ENCODE data around the gene COBLL1. TPM values are rescaled to one million over a fixed set of nuclear protein-coding genes. Genes with fewer than 3 reads are reported as not detected.

COBLL1 gene
- total and polyA plus RNA-seq, 4 donors = 16.3 to 114 (median 36.4) TPM

GRCh38 chr2:164722616-164723338 lies 118.8 kb downstream of the COBLL1 start:
- H3K27me3 ChIP-seq (ENCODE audit: control insufficient read depth in 4 of 4, insufficient read depth in 4 of 4, low read length in 3 of 4) = no peaks in the 10 kb centered on the region
- H3K9ac ChIP-seq (ENCODE audit: low read depth in 1 of 2, low read length in 2 of 2) = no peak overlapping the region
- DNase-seq (ENCODE audit: low spot score) = no peak
- peaks cover 1 to 20% (median 5%) of the 10 kb centered on the region in 4 donors for H3K36me3 ChIP-seq (ENCODE audit: control insufficient read depth in 4 of 4, insufficient read depth in 3 of 4, low read depth in 1 of 4, low read length in 3 of 4)
- no peaks in the 10 kb centered on the region for H3K9me3 ChIP-seq (ENCODE audit: control insufficient read depth in 4 of 4, low read length in 3 of 4)
- no peak overlapping the region for H3K4me3 ChIP-seq (ENCODE audit: low read depth in 1 of 3, low read length in 3 of 3)
- H3K4me1 ChIP-seq (ENCODE audit: control insufficient read depth in 4 of 4, insufficient read depth in 4 of 4, low read length in 3 of 4) = peaks cover 0 to 5% (median 1%) of the 10 kb centered on the region in 4 donors
- no peak overlapping the region for H3K27ac ChIP-seq (ENCODE audit: low read depth in 1 of 2, low read length in 2 of 2)
- 72% methylated on average over 2 of the region's 2 CpGs for WGBS
- no peak for TF ChIP-seq GABPA (IDR thresholded peaks at IDR 0.05 in 1 of 2, conservative IDR thresholded peaks at IDR 0.05 in 1 of 2)
- TF ChIP-seq RXRA (IDR thresholded peaks at IDR 0.05) = no peak
- TF ChIP-seq ATF3 (IDR thresholded peaks at IDR 0.05) = no peak
- no peak for TF ChIP-seq ZBTB33 (IDR thresholded peaks at IDR 0.05)
- TF ChIP-seq NR2F2 (IDR thresholded peaks at IDR 0.05) = no peak

GRCh38 chr2:164721430-164721829 lies 120.2 kb downstream of the COBLL1 start:
- Histone ChIP-seq H3K4me1 (ENCODE audit: control insufficient read depth in 4 of 4, insufficient read depth in 4 of 4, low read length in 3 of 4) (peaks cover 0 to 12% (median 5%) of the 10 kb centered on the region in 4 donors), H3K9ac (ENCODE audit: low read depth in 1 of 2, low read length in 2 of 2) (no peak overlapping the region), H3K27ac (ENCODE audit: low read depth in 1 of 2, low read length in 2 of 2) (no peak overlapping the region), H3K27me3 (ENCODE audit: control insufficient read depth in 4 of 4, insufficient read depth in 4 of 4, low read length in 3 of 4) (no peaks in the 10 kb centered on the region), H3K4me3 (ENCODE audit: low read depth in 1 of 3, low read length in 3 of 3) (no peak overlapping the region), H3K36me3 (ENCODE audit: control insufficient read depth in 4 of 4, insufficient read depth in 3 of 4, low read depth in 1 of 4, low read length in 3 of 4) (peaks cover 0 to 20% (median 5%) of the 10 kb centered on the region in 4 donors), H3K9me3 (ENCODE audit: control insufficient read depth in 4 of 4, low read length in 3 of 4) (no peaks in the 10 kb centered on the region)
- no peak for DNase-seq (ENCODE audit: low spot score)
- WGBS = 95% methylated on average over 1 of the region's 1 CpG
- TF ChIP-seq SP1 (IDR thresholded peaks at IDR 0.05) = no peak
- no peak for TF ChIP-seq EGR1 (IDR thresholded peaks at IDR 0.05; ENCODE audit: low read depth in 2 of 2)
- no peak for TF ChIP-seq REST (IDR thresholded peaks at IDR 0.05)
- TF ChIP-seq HNF4G (IDR thresholded peaks at IDR 0.05) = no peak
- no peak for TF ChIP-seq GABPA (IDR thresholded peaks at IDR 0.05 in 1 of 2, conservative IDR thresholded peaks at IDR 0.05 in 1 of 2)
- no peak for TF ChIP-seq TAF1 (conservative IDR thresholded peaks at IDR 0.05)
- TF ChIP-seq RAD21 (IDR thresholded peaks at IDR 0.05) = no peak
- no peak for TF ChIP-seq CTCF (IDR thresholded peaks at IDR 0.05; ENCODE audit: low read depth, low read length, missing input control)
- TF ChIP-seq YY1 (IDR thresholded peaks at IDR 0.05) = no peak
- no peak for TF ChIP-seq FOXA1 (IDR thresholded peaks at IDR 0.05)
- TF ChIP-seq FOXA2 (IDR thresholded peaks at IDR 0.05) = no peak
- TF ChIP-seq JUND (IDR thresholded peaks at IDR 0.05) = no peak
- no peak for TF ChIP-seq ATF3 (IDR thresholded peaks at IDR 0.05)
